Stimulated activated CD4-positive, alpha-beta T cell treated with anti-CD3 and anti-CD28 coated beads, Interleukin-1b, Interleukin-23, amount 100 ng/mL, for 1 hour (primary cell): ENCODE results near the gene KLRF2.

ENCODE experiments used
- DNase-seq, 2 donors: peaks; one replicate each; pipeline ENCODE4 v3.0.0-alpha.2; 2020; ENCODE audit warnings: low read depth in 2 of 2

KLRF2 gene

GRCh38 chr12:9936591-9936990 is 55.3 kb downstream of the KLRF2 start:
- no peak for DNase-seq

DNA sequence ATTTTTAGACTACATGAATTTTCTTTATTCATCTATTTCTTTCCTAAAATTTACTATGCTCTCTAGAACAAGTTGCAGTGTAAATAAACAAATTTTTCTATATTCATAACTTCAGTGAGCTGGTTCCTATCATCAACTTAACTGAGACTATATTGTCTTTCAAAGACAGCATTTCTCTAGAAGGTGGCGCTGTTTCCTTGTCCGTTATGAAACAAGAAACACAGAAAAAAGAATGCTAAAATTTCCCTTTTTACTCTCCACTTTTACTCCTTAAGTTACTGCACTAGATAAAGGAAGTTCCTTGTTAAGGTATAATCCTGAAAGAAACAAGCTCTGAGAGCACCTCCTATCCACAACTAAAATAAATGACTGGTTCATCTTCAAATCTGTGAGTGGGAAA is 59.1 kb downstream of the KLRF2 start:
- no peak for DNase-seq

DNA sequence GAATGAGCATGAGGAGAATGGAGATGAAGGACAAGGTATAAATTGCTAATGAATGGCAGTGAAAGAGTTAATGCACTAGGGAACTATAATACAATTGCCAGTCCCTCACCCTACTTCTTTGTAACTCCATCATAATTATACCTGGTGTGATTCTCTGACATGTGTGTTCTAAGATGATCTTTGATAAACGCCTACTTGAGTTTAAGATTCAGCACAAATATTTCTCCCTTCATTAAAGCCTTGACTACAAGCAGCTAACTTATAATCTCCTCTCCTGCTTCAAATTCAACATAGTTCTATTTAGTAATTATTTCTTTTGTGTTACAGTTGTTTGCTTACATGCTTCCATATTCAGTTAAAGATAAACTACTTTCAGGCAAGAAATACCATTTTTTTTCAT is 60.5 kb downstream of the KLRF2 start:
- DNase-seq: no peak

GRCh38 chr12:9943240-9943639 is 62.0 kb downstream of the KLRF2 start:
- DNase-seq: no peak

- DNase-seq: no peak
These were observed 63.1 kb downstream of the KLRF2 start for GRCh38 chr12:9944391-9944790.
